ENCODE measurements around the gene METTL18. TPM values are rescaled to one million over a fixed set of nuclear protein-coding genes. Genes with fewer than 3 reads are reported as not detected.

Gene METTL18
- total RNA-seq, 1 donor from 2014 or later, result 6.1 TPM

- peak; percentile 88 for ATAC-seq
- Histone ChIP-seq H3K27ac (no peak overlapping the region), H3K27me3 (no peaks in the 10 kb centered on the region), H3K36me3 (peaks cover 28% of the 10 kb centered on the region), H3K9me3 (no peaks in the 10 kb centered on the region), H3K4me1 (no peaks in the 10 kb centered on the region), H3K4me3 (no peak overlapping the region)
- TF ChIP-seq CTCF (IDR thresholded peaks at IDR 0.05), result no peak
- intact Hi-C loops (cut with DNase I), result no loop called here
- DNase-seq, result no peak
Observed at GRCh38 chr1:169833179-169833901, 38.6 kb upstream of the METTL18 start.

- DNase-seq, result no peak
- no peak for TF ChIP-seq CTCF (IDR thresholded peaks at IDR 0.05)
- ATAC-seq, result no peak
- Histone ChIP-seq H3K4me3 (no peak overlapping the region), H3K36me3 (peaks cover 31% of the 10 kb centered on the region), H3K27me3 (no peaks in the 10 kb centered on the region), H3K9me3 (no peaks in the 10 kb centered on the region), H3K27ac (no peak overlapping the region), H3K4me1 (no peaks in the 10 kb centered on the region)
- intact Hi-C loops (cut with DNase I), result no loop called here
Observed at GRCh38 chr1:169829671-169830070, 35.0 kb upstream of the METTL18 start.

- intact Hi-C loops (cut with DNase I), result no loop called here
- ATAC-seq, result no peak
Observed at GRCh38 chr1:169824153-169824552, 29.4 kb upstream of the METTL18 start.

GRCh38 chr1:169821500-169821899 lies 26.8 kb upstream of the METTL18 start:
- Histone ChIP-seq H3K9me3 (no peaks in the 10 kb centered on the region), H3K4me1 (no peaks in the 10 kb centered on the region), H3K4me3 (no peak overlapping the region), H3K27ac (no peak overlapping the region), H3K27me3 (no peaks in the 10 kb centered on the region), H3K36me3 (peaks cover 7% of the 10 kb centered on the region)
- ATAC-seq, result no peak
- intact Hi-C loops (cut with DNase I), result no loop called here
- no peak for DNase-seq
- TF ChIP-seq CTCF (IDR thresholded peaks at IDR 0.05), result no peak

More at GRCh38 chr1:169824153-169824552, 29.4 kb upstream of the METTL18 start:
- Histone ChIP-seq H3K27ac (no peak overlapping the region), H3K4me1 (no peaks in the 10 kb centered on the region), H3K4me3 (no peak overlapping the region), H3K36me3 (peaks cover 20% of the 10 kb centered on the region), H3K9me3 (no peaks in the 10 kb centered on the region), H3K27me3 (no peaks in the 10 kb centered on the region)
- DNase-seq, result no peak
- no peak for TF ChIP-seq CTCF (IDR thresholded peaks at IDR 0.05)

GRCh38 chr1:169816617-169817016 lies 21.9 kb upstream of the METTL18 start:
- intact Hi-C loops (cut with DNase I), result no loop called here
- H3K9me3 ChIP-seq, result no peaks in the 10 kb centered on the region
- H3K27ac ChIP-seq, result no peak overlapping the region
- DNase-seq (no peak), ATAC-seq (no peak)
- no peak for TF ChIP-seq CTCF (IDR thresholded peaks at IDR 0.05)
- H3K4me3 ChIP-seq, result no peak overlapping the region
- H3K36me3 ChIP-seq, result no peaks in the 10 kb centered on the region
- no peaks in the 10 kb centered on the region for H3K27me3 ChIP-seq
- no peaks in the 10 kb centered on the region for H3K4me1 ChIP-seq
